ENCODE data around the gene TRIM29. TPM values are rescaled to one million over a fixed set of nuclear protein-coding genes. Genes with fewer than 3 reads are reported as not detected.

Gene TRIM29
- total and polyA plus RNA-seq, 2 experiments from 2014 or later, result 0.28 TPM; not detected in 1

GRCh38 chr11:120186774-120187591 is 49.1 kb upstream of the TRIM29 start:
- no peaks in the 10 kb centered on the region for H3K27me3 ChIP-seq (ENCODE audit: insufficient read depth)
- no peaks in the 10 kb centered on the region for H3K9me2 ChIP-seq (ENCODE audit: insufficient read depth)
- peaks cover 4% of the 10 kb centered on the region; the same call in 1 of the 3 replicates for H3K9me3 Mint-ChIP-seq
- no peaks in the 10 kb centered on the region; the same call in 1 of the 2 replicates for H3K4me1 ChIP-seq (ENCODE audit: insufficient read depth)
- no peak overlapping the region for H2AFZ ChIP-seq
- H3K27ac Mint-ChIP-seq, result no peak overlapping the region
- no peaks in the 10 kb centered on the region for H4K20me1 ChIP-seq (replicated peaks; ENCODE audit: insufficient read depth)
- H3K36me3 ChIP-seq (ENCODE audit: insufficient read depth), result no peaks in the 10 kb centered on the region
- no peak overlapping the region for H3K27ac ChIP-seq (ENCODE audit: low read depth)
- H3F3A ChIP-seq (replicated peaks; ENCODE audit: low read depth), result no peaks in the 10 kb centered on the region
- H3K4me2 ChIP-seq, result no peak overlapping the region
- no peak for DNase-seq (ENCODE audit: low spot score)
- peaks cover 31% of the 10 kb centered on the region for H3K4me1 Mint-ChIP-seq
- no peaks in the 10 kb centered on the region for H3K36me3 Mint-ChIP-seq (ENCODE audit: low read depth)
- no peaks in the 10 kb centered on the region for H3K79me2 ChIP-seq (replicated peaks; ENCODE audit: insufficient read depth)
- ATAC-seq, result no peak
- peaks cover 38% of the 10 kb centered on the region for H3K27me3 Mint-ChIP-seq (ENCODE audit: insufficient read depth, low read depth, poor library complexity)
- no peak overlapping the region for H3K4me3 ChIP-seq
- TF ChIP-seq NANOG (IDR thresholded peaks at IDR 0.05; ENCODE audit: borderline replicate concordance) (no peak), ZNF331 (CRISPR knock-in tag; IDR thresholded peaks at IDR 0.05; ENCODE audit: low read depth) (no peak), JUNB (IDR thresholded peaks at IDR 0.05; ENCODE audit: unreplicated experiment) (no peak), EZH2 (IDR thresholded peaks at IDR 0.05; ENCODE audit: low read depth, unreplicated experiment) (no peak), CREB1 (CRISPR knock-in tag; IDR thresholded peaks at IDR 0.05; ENCODE audit: low read depth) (no peak), STAT1 (IDR thresholded peaks at IDR 0.05; ENCODE audit: unreplicated experiment) (no peak), ZNF114 (CRISPR knock-in tag; IDR thresholded peaks at IDR 0.05) (no peak), ETS1 (IDR thresholded peaks at IDR 0.05) (no peak), CTCF (conservative IDR thresholded peaks at IDR 0.05; ENCODE audit: low read depth in 2 of 2) (no peak), POLR2AphosphoS5 (IDR thresholded peaks at IDR 0.05; ENCODE audit: low read depth) (no peak), ZNF462 (CRISPR knock-in tag; IDR thresholded peaks at IDR 0.05) (no peak)
- no peak overlapping the region; the same call in 2 of the 3 replicates for H3K4me3 Mint-ChIP-seq
